GM21737 (cell line): ENCODE measurements around the gene LPAR6.

Experiments used
- ATAC-seq: cut with Tn5 transposase; IDR thresholded peaks from one replicate; pipeline ENCODE4 v1.9.1; 2021; ENCODE audit warnings: mild to moderate bottlenecking, moderate library complexity; ENCODE audit not compliant: unreplicated experiment

Gene LPAR6

GRCh38 chr13:48380581-48380980 is 32.3 kb downstream of the LPAR6 start:
- no peak for ATAC-seq

- ATAC-seq, result no peak
These were observed 35.1 kb downstream of the LPAR6 start for GRCh38 chr13:48377857-48378256.

DNA sequence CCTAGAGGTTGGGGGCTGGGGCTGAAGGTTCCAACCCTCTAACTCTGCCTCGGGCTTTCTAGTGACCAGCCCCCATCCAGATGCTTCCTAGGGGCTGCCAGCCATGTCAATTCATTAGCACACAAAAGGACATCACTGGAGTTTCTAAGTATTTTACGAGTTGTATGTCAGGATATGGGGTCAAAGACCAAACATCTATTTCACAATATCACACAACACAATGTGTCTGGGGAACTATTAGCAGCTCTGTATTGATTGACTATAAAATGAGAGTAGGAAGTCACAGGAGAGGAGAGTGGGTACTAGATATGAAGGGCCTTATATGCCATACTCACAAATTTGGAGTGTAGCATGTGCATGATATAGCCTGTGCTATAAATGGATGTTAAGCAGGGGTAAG is 42.1 kb downstream of the LPAR6 start:
- ATAC-seq, result no peak

- ATAC-seq, result no peak
These were observed 42.9 kb downstream of the LPAR6 start for GRCh38 chr13:48369988-48370387.
